ENCODE results near the gene SSTR4.

SSTR4 gene

GRCh38 chr20:23069108-23069507 lies 34.0 kb downstream of the SSTR4 start:
- no peak for DNase-seq

DNA sequence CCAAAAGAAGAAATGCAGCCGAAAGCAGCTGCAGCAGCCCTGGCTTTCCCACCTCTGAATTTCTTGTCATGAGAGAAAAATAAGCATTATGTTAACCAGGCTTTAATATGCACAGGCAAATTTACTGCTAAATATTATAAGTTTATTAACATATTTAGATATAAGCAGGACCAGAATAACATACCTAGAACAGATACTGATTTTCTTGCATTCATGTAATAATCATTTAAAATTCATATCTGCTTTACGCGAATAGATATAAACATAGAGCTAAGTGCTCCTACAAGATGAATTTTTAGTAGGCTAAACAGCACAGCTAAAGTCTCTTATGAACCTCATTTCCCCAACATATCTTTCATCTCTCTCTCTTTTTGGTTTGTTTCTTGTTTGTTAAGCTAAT lies 36.3 kb downstream of the SSTR4 start:
- DNase-seq: no peak

GRCh38 chr20:23071996-23072395 lies 36.9 kb downstream of the SSTR4 start:
- no peak for DNase-seq

- DNase-seq: no peak
Observed at GRCh38 chr20:23072892-23073586, 37.9 kb downstream of the SSTR4 start.

- no peak for DNase-seq
Observed at GRCh38 chr20:23074052-23074451, 38.9 kb downstream of the SSTR4 start.

- DNase-seq: no peak
Observed at GRCh38 chr20:23077277-23077676, 42.2 kb downstream of the SSTR4 start.

- DNase-seq: no peak
Observed at GRCh38 chr20:23078351-23079015, 43.4 kb downstream of the SSTR4 start.

DNA sequence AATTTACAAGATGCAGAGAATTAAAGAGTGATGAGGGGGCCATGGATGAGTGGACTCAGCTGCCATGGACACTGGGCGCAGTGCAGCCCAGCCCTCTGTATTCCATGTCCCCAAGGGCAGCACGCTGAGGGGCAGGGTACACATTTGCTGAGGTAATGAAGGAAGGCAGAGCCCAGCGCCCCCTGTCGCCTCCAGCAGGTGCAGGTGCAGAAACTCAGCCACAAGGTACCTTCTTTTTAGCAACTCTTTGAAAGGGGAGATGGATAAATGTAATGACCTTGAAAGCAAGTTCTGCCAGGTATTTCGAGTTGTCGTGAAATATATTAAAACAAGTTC lies 43.9 kb downstream of the SSTR4 start:
- DNase-seq: no peak

DNA sequence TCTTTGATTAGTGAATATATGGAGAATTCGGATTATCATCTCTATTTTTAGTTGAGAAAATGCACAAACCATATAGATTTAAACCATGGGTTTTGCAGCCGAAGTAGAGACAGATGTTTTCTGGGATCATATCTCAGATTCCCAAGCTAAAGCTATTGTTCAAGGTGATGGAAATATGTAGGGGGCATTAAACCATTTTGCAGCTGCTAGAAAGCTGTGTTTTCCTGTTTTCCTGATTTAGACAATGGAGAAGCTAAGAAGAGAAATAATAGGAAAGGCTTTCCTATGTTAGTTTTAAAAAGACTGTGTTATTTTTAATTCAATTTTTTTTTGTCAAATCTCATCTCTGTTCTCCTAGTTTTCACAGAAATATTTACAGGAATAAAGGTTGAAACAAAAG lies 44.8 kb downstream of the SSTR4 start:
- no peak for DNase-seq

DNA sequence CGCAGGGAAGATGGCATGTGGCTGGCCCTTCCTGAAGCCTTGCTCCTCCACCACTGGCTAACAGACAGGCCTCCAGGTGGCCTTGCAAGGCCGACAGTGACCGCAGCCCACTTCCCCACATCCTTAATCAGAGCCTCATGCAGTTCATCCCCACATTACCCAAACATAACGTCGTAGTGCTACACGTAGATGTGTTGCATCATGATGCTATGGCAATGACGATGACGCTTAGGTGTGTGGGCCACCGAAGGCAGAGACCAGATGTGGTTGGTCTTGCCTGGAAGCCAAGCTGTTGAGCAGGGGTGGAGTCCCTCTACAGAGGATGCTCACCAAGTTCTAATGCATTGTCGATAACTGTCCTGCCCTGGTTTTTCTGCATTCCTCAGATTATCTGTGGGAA lies 45.4 kb downstream of the SSTR4 start:
- no peak for DNase-seq

DNA sequence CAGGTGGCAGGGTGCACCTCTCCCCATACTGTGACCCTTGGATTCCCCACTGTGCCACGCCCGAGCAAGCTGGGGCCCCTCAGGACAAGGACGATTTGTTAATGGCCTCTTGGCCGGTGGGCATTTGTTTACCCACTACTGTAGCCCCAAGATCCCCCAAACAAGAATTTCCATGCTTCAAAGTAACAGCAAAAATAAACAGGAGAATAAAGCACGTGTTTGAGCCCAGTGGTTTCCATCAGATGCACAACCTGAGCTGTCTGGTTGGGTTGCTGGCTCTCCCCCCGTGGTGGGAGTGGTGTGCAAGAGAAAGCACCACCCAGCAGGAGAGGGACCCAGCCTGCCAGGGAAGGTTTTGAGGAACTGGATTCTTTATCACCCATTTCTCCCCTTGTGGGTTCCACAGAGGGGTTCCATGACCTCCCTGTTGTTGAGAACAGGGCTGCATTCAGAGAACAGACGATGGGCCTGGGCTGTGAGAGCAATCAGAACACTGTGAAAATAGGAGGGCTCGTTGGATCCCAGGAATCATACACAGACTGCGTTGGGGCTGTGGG lies 46.2 kb downstream of the SSTR4 start:
- DNase-seq: no peak

DNA sequence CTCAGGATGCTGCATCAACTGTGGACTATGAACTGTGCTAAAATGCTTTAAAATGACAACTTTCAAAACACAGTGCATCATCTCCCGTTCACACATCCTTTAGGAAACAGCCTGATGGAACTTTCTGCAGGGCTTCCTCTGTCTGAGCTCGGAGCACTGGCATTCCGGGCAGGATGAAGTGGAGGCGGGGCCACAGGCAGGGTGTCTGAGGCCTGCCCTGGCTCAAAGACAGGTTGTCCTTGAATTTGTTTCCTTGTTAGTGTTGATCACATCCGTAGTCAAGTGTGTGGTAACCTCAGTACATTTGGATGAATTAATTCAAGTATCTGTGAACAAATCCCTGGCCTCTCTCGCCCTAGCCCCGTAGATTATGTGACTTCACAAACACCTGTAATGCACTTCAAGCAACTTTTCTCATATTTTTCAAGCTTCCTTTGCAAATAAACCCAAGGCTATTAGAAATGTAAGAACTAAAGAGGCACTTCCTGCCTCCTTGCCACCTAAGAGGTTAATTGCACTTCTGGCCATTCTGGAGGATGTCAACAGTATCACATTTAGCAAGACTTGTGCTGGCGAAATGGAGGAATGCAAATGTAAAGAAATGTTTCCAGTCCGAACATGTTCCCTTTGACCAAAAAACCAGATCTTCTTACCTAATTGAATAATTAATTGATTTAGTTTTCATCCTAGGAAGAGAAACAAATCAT lies 47.9 kb downstream of the SSTR4 start:
- no peak for DNase-seq

GRCh38 chr20:23083553-23084220 lies 48.6 kb downstream of the SSTR4 start:
- DNase-seq: no peak

GRCh38 chr20:23084282-23084844 lies 49.3 kb downstream of the SSTR4 start:
- DNase-seq: no peak

DNA sequence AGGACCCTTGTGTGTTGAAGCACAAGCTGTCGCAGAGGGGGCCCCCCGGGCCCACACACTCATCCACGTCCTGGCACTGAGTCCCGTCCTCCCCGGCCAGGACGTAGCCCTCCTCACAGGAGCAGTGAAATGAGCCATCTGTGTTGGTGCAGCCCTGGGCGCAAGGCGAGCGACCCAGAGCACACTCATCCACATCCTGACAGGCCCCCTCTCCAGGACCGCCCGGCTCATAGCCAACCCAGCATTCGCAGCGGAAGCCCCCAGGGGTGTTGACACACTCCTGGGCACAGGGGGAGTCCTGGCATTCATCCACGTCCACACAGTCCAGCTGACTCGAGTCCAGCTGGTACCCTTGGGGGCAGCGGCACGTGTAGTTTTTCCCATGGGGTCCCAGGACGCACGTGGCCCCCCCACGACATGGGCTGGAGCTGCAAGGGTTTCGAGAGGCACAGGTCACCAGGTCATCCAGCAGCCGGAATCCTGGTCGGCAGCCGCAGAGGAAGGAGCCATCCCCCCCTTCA lies 49.8 kb downstream of the SSTR4 start:
- DNase-seq: no peak

- DNase-seq: no peak
Observed at GRCh38 chr20:23085436-23086055, 50.4 kb downstream of the SSTR4 start.

DNA sequence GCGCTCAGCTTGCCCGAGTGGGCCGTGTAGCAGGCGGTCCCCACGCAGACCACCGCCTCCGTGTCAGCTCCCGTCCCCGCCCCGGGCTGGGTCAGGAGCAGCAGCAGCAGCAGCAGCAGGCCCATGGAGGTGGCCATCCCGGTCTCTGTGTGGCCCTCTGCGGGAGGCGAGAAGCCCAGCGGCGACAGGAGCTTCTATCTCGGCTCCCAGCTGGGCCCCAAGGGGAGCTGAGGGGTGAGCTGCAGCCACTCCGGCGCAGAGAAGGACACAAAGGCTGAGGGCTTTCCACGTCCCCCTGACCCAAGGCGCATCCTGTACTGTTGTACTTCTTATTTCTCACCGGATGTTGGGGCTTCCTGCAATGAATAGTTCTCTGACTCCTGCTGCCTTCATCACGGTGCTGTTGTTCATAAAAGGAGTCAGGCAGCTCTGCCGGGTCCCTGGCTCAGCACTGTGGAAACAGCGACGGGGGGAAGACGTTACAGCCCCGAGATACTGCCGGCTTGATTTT lies 51.0 kb downstream of the SSTR4 start, which contains the start of gene CD93:
Gene CD93 (minus strand): TSS at position 269 of the 511 bp plus-strand sequence. CDS start 132 bp downstream, at position 137.
- peak; percentile 82 for DNase-seq

- DNase-seq: no peak
Observed at GRCh38 chr20:23086931-23087411, 51.9 kb downstream of the SSTR4 start.

- DNase-seq: no peak
Observed at GRCh38 chr20:23087587-23088251, 52.6 kb downstream of the SSTR4 start.
